SK-N-SH (cell line): ENCODE data around the gene CCDC183. TPM values are rescaled to one million over a fixed set of nuclear protein-coding genes. Genes with fewer than 3 reads are reported as not detected.

ENCODE experiments used
- CTCF ChIA-PET: fragments of 300-600, 350-600 bp; formaldehyde crosslinking; extraction: SDS; loops from one replicate; lab custom pipeline; 2021; lab: Yijun Ruan, JAX
- POLR2A ChIA-PET: fragments of 350-600 bp; sonication (Branson Sonifier 250); formaldehyde crosslinking; extraction: SDS; loops from one replicate; lab custom pipeline; 2020; ENCODE audit warnings: antibody characterized with exemption, inconsistent platforms; lab: Yijun Ruan, JAX
- DNase-seq: peaks from one replicate; pipeline ENCODE4 v3.0.0; 2012
- H2AFZ ChIP-seq: fragments of 200-600 bp; sonication (generic); 2 replicates; pipeline ENCODE4 v1.8.1; 2016; ENCODE audit warnings: antibody characterized with exemption, mild to moderate bottlenecking, low read depth
- H3F3A ChIP-seq: fragments of 200-600 bp; sonication (generic); replicated peaks from 2 replicates; pipeline ENCODE3; 2016; ENCODE audit warnings: antibody characterized with exemption, mild to moderate bottlenecking; ENCODE audit not compliant: insufficient read depth
- H3K27ac ChIP-seq, 2 experiments: fragments of 200-500 bp in 1 of 2; fragments of 200-600 bp in 1 of 2; sonication (Bioruptor generic) in 1 of 2; sonication (generic), shearing (Covaris generic) in 1 of 2; 2 replicates each; pipeline versions ENCODE4 v1.5.1 to v1.6.1; 2014 to 2016; ENCODE audit warnings: low read depth in 2 of 2, inconsistent platforms in 1 of 2, low read length in 1 of 2, mild to moderate bottlenecking in 1 of 2, mixed read lengths in 1 of 2
- H3K27me3 ChIP-seq: fragments of 200-600 bp; sonication (generic), shearing (Covaris generic); 2 replicates; pipeline ENCODE4 v1.6.1; 2016; ENCODE audit warnings: mixed run types; ENCODE audit not compliant: insufficient read depth
- H3K36me3 ChIP-seq, 2 experiments: fragments of 200-500 bp in 1 of 2; fragments of 200-600 bp in 1 of 2; sonication (Bioruptor generic) in 1 of 2; sonication (generic) in 1 of 2; replicated peaks in 1 of 2; 2 replicates each; pipeline versions ENCODE3 to v1.5.1; 2014 to 2016; ENCODE audit warnings: low read length in 1 of 2, mild to moderate bottlenecking in 1 of 2; ENCODE audit not compliant: insufficient read depth in 2 of 2, control insufficient read depth in 1 of 2
- H3K4me1 ChIP-seq, 2 experiments: fragments of 200-500 bp in 1 of 2; fragments of 200-600 bp in 1 of 2; sonication (Bioruptor generic) in 1 of 2; sonication (generic), shearing (Covaris generic) in 1 of 2; 2 replicates each; pipeline versions ENCODE4 v1.5.1 to v1.6.1; 2014 to 2016; ENCODE audit warnings: low read depth in 1 of 2, low read length in 1 of 2, mixed run types in 1 of 2; ENCODE audit not compliant: insufficient read depth in 2 of 2, control insufficient read depth in 1 of 2
- H3K4me2 ChIP-seq: fragments of 200-600 bp; sonication (generic), shearing (Covaris generic); 2 replicates; pipeline ENCODE4 v1.6.1; 2017; ENCODE audit warnings: mixed run types
- H3K4me3 ChIP-seq, 2 experiments: fragments of 200-500 bp in 1 of 2; fragments of 200-600 bp in 1 of 2; sonication (Bioruptor generic) in 1 of 2; sonication (generic), shearing (Covaris generic) in 1 of 2; 2 replicates each; pipeline versions ENCODE4 v1.5.1 to v1.8.1; 2014 to 2016; ENCODE audit warnings: low read depth in 2 of 2, inconsistent platforms in 1 of 2, low read length in 1 of 2, mild to moderate bottlenecking in 1 of 2, mixed read lengths in 1 of 2, moderate library complexity in 1 of 2
- H3K79me2 ChIP-seq: fragments of 200-600 bp; sonication (generic); 2 replicates; pipeline ENCODE4 v1.8.1; 2017; ENCODE audit warnings: mild to moderate bottlenecking; ENCODE audit not compliant: insufficient read depth
- H3K9ac ChIP-seq: fragments of 200-600 bp; sonication (generic); 2 replicates; pipeline ENCODE4 v1.6.1; 2017; ENCODE audit warnings: mixed run types
- H3K9me2 ChIP-seq: fragments of 200-600 bp; sonication (generic); 2 replicates; pipeline ENCODE4 v1.6.1; 2017; ENCODE audit warnings: mixed run types
- H3K9me3 ChIP-seq: fragments of 200-600 bp; sonication (generic); 2 replicates; pipeline ENCODE4 v1.6.1; 2017; ENCODE audit warnings: mixed run types, mild to moderate bottlenecking, moderate library complexity
- H4K20me1 ChIP-seq: fragments of 200-600 bp; sonication (generic); 2 replicates; pipeline ENCODE4 v1.6.1; 2017; ENCODE audit warnings: mild to moderate bottlenecking, mixed run types; ENCODE audit not compliant: insufficient read depth
- ELF1 ChIP-seq: IDR thresholded peaks from 2 replicates; pipeline ENCODE4 v1.4.0; 2012
- FOSL2 ChIP-seq: IDR thresholded peaks from 2 replicates; pipeline ENCODE4 v1.4.0; 2012; ENCODE audit warnings: low read depth, mild to moderate bottlenecking, moderate library complexity, borderline replicate concordance
- FOXM1 ChIP-seq: IDR thresholded peaks from 2 replicates; pipeline ENCODE4 v1.4.0; 2012; ENCODE audit warnings: low read depth, mild to moderate bottlenecking
- GATA2 ChIP-seq: sonication (generic); formaldehyde crosslinking; IDR thresholded peaks from 2 replicates; pipeline ENCODE4 v1.5.0; 2020; ENCODE audit warnings: mild to moderate bottlenecking, missing genetic modification reagents
- JUND ChIP-seq: IDR thresholded peaks from 2 replicates; pipeline ENCODE4 v1.4.0; 2012
- MXI1 ChIP-seq: IDR thresholded peaks from 2 replicates; pipeline ENCODE4 v1.6.1; 2012; ENCODE audit warnings: mild to moderate bottlenecking, low read depth, low read length, improper control_type of control experiment
- NFIC ChIP-seq: IDR thresholded peaks from 2 replicates; pipeline ENCODE4 v1.4.0; 2012; ENCODE audit warnings: borderline replicate concordance
- NRF1 ChIP-seq: IDR thresholded peaks from 2 replicates; pipeline ENCODE4 v1.6.1; 2012; ENCODE audit warnings: low read depth, mild to moderate bottlenecking, low read length
- RCOR1 ChIP-seq: fragments of 150-350 bp; IDR thresholded peaks from 2 replicates; pipeline ENCODE4 v1.6.1; 2017; ENCODE audit warnings: antibody characterized with exemption, low read length
- REST ChIP-seq: IDR thresholded peaks from 2 replicates; pipeline ENCODE4 v1.6.1; 2012; ENCODE audit warnings: mild to moderate bottlenecking, low read depth, low read length, moderate library complexity
- RFX5 ChIP-seq: IDR thresholded peaks from 2 replicates; pipeline ENCODE4 v1.6.1; 2012; ENCODE audit warnings: mild to moderate bottlenecking, improper control_type of control experiment, low read length
- SIN3A ChIP-seq: IDR thresholded peaks from 2 replicates; pipeline ENCODE4 v1.6.1; 2012; ENCODE audit warnings: low read depth, mild to moderate bottlenecking, low read length, moderate library complexity, borderline replicate concordance
- TAF1 ChIP-seq: IDR thresholded peaks from 2 replicates; pipeline ENCODE4 v1.6.1; 2012; ENCODE audit warnings: low read depth, mild to moderate bottlenecking, low read length, moderate library complexity, borderline replicate concordance
- TCF12 ChIP-seq: IDR thresholded peaks from 2 replicates; pipeline ENCODE4 v1.4.0; 2012
- TEAD4 ChIP-seq: IDR thresholded peaks from 2 replicates; pipeline ENCODE4 v1.4.0; 2012; ENCODE audit warnings: mild to moderate bottlenecking, borderline replicate concordance; ENCODE audit not compliant: insufficient read depth
- USF2 ChIP-seq: fragments of 150-350 bp; IDR thresholded peaks from 2 replicates; pipeline ENCODE4 v1.6.1; 2017; ENCODE audit warnings: antibody characterized with exemption, low read length, low read depth, borderline replicate concordance
- YY1 ChIP-seq: IDR thresholded peaks from 2 replicates; pipeline ENCODE4 v1.4.0; 2012; ENCODE audit warnings: low read depth, mild to moderate bottlenecking
- ZBTB33 ChIP-seq: IDR thresholded peaks from 2 replicates; pipeline ENCODE4 v1.4.0; 2012; ENCODE audit warnings: low read depth, borderline replicate concordance
- WGBS: methylation state at CpG from one replicate; pipeline ENCODE4 v1.1.6; 2017; ENCODE audit warnings: low lambda C conversion rate; 5-methylcytosine and 5-hydroxymethylcytosine counted together
- polyA plus RNA-seq, 3 experiments: library from polyadenylated mRNA; depleted of rRNA; stranded (reverse); fragments of >200 nt; gene quantifications; 2 replicates each; pipeline ENCODE4 v1.2.3, GENCODE V29; 2012

CCDC183 gene
- polyA plus RNA-seq, 1 of the 3 experiments (the other 2 are of a cell fraction), result 5.3 TPM

GRCh38 chr9:136806067-136806466, 9.9 kb downstream of the CCDC183 start:
- Histone ChIP-seq H3K36me3 (peaks cover 8 to 17% of the 10 kb centered on the region in 2 experiments), H3K4me2 (peak overlapping the region; percentile 96; the same call in 1 of the 2 replicates), H3K4me3 (no peak overlapping the region), H3K9me2 (no peaks in the 10 kb centered on the region), H3K9me3 (no peaks in the 10 kb centered on the region), H3K79me2 (peaks cover 32% of the 10 kb centered on the region), H3K9ac (no peak overlapping the region), H3F3A (no peaks in the 10 kb centered on the region), H3K27me3 (no peaks in the 10 kb centered on the region), H2AFZ (no peak overlapping the region), H3K27ac (no peak overlapping the region), H4K20me1 (peaks cover 19% of the 10 kb centered on the region), H3K4me1 (peaks cover 20 to 24% of the 10 kb centered on the region in 2 experiments; a peak in 3 of 4 replicates)
- no peak for DNase-seq
- 93% methylated on average over 5 of the region's 10 CpGs for WGBS
- ChIA-PET POLR2A (interaction anchor here (3.2 kb wide), 1 partner anchor 36 kb away, joined by 10 read pairs; the partner anchor contains the start of gene AJM1), CTCF (interaction anchor here (0.8 to 2.3 kb wide), 7 partner anchors 14 to 39 kb away, joined by 3 to 15 read pairs (median 6); partner anchors contain the start of genes AJM1 and TMEM141)
- no peak for TF ChIP-seq ELF1
- no peak for TF ChIP-seq NRF1
- no peak for TF ChIP-seq NFIC
- TF ChIP-seq TEAD4, result no peak
- no peak for TF ChIP-seq USF2
- no peak for TF ChIP-seq FOXM1
- TF ChIP-seq YY1, result no peak
- TF ChIP-seq GATA2 (CRISPR knock-in tag), result no peak
- TF ChIP-seq MXI1, result no peak
- TF ChIP-seq SIN3A, result no peak
- no peak for TF ChIP-seq FOSL2
- TF ChIP-seq RCOR1, result no peak
- no peak for TF ChIP-seq REST
- no peak for TF ChIP-seq ZBTB33
- TF ChIP-seq RFX5, result no peak
- no peak for TF ChIP-seq JUND
- TF ChIP-seq TAF1, result no peak
- no peak for TF ChIP-seq TCF12
